Keratinocyte (primary cell): ENCODE measurements around the gene GRK5. TPM values are rescaled to one million over a fixed set of nuclear protein-coding genes. Genes with fewer than 3 reads are reported as not detected.

Source experiments
- DNase-seq: peaks from one replicate; pipeline ENCODE4 v3.0.0-alpha.2; 2011; ENCODE audit warnings: low read depth, missing footprints, low spot score
- FAIRE-seq: peaks from 2 replicates; lab custom pipeline; 2011; peaks lifted over from hg19 to GRCh38; lab: Jason Lieb, UNC
- H2AFZ ChIP-seq: 2 replicates; pipeline ENCODE4 v1.6.0; 2012; ENCODE audit warnings: low read length, control low read depth, inconsistent platforms; ENCODE audit not compliant: control insufficient read depth
- H3K27ac ChIP-seq: 2 replicates; pipeline ENCODE4 v1.5.1; 2011; ENCODE audit warnings: low read length; ENCODE audit not compliant: control insufficient read depth, insufficient read depth
- H3K27me3 ChIP-seq: 3 replicates; pipeline ENCODE4 v1.6.0; 2011; ENCODE audit warnings: low read length; ENCODE audit not compliant: control insufficient read depth, insufficient read depth; ENCODE audit errors: extremely low read depth
- H3K36me3 ChIP-seq, 2 experiments: 2 replicates in 1 of 2; 3 replicates in 1 of 2; pipeline ENCODE4 v1.5.1; 2011; ENCODE audit warnings: low read length in 2 of 2, mild to moderate bottlenecking in 1 of 2; ENCODE audit not compliant: control insufficient read depth in 2 of 2, insufficient read depth in 2 of 2; ENCODE audit errors: extremely low read depth in 1 of 2
- H3K4me1 ChIP-seq: 3 replicates; pipeline ENCODE4 v1.5.1; 2011; ENCODE audit warnings: low read length; ENCODE audit not compliant: control insufficient read depth, insufficient read depth; ENCODE audit errors: extremely low read depth
- H3K4me2 ChIP-seq: 3 replicates; pipeline ENCODE4 v1.6.0; 2011; ENCODE audit warnings: low read depth, low read length; ENCODE audit not compliant: control insufficient read depth, insufficient read depth; ENCODE audit errors: extremely low read depth
- H3K4me3 ChIP-seq, 3 experiments: fragments of 200-600 bp in 1 of 3; sonication (generic) in 1 of 3; 2 replicates in 2 of 3; 3 replicates in 1 of 3; pipeline ENCODE4 v1.5.1; 2011 to 2016; ENCODE audit warnings: low read length in 3 of 3, mild to moderate bottlenecking in 3 of 3, control low read depth in 2 of 3, inconsistent platforms in 1 of 3, low read depth in 1 of 3, mixed read lengths in 1 of 3, mixed run types in 1 of 3, moderate library complexity in 1 of 3; ENCODE audit not compliant: control insufficient read depth in 2 of 3, insufficient read depth in 2 of 3; ENCODE audit errors: extremely low read depth in 1 of 3
- H3K79me2 ChIP-seq: 2 replicates; pipeline ENCODE4 v1.6.0; 2012; ENCODE audit warnings: low read length; ENCODE audit not compliant: control insufficient read depth, insufficient read depth
- H3K9ac ChIP-seq: 3 replicates; pipeline ENCODE4 v1.6.0; 2011; ENCODE audit warnings: low read length; ENCODE audit not compliant: control insufficient read depth, insufficient read depth; ENCODE audit errors: extremely low read depth
- H3K9me1 ChIP-seq: 3 replicates; pipeline ENCODE4 v1.6.0; 2011; ENCODE audit warnings: low read length; ENCODE audit not compliant: control insufficient read depth, insufficient read depth; ENCODE audit errors: extremely low read depth
- H3K9me3 ChIP-seq: 2 replicates; pipeline ENCODE4 v1.5.1; 2012; ENCODE audit warnings: low read depth, low read length; ENCODE audit not compliant: control insufficient read depth
- H4K20me1 ChIP-seq: 3 replicates; pipeline ENCODE4 v1.6.0; 2011; ENCODE audit warnings: low read length; ENCODE audit not compliant: control insufficient read depth, insufficient read depth; ENCODE audit errors: extremely low read depth
- CTCF ChIP-seq, 3 experiments: IDR thresholded peaks in 1 of 3; conservative IDR thresholded peaks in 1 of 3; optimal IDR thresholded peaks in 1 of 3; 2 replicates in 2 of 3; 3 replicates in 1 of 3; pipeline versions ENCODE3 to v1.5.1; 2011; ENCODE audit warnings: low read length in 3 of 3, mild to moderate bottlenecking in 3 of 3, moderate library complexity in 2 of 3, control low read depth in 1 of 3, inconsistent platforms in 1 of 3; ENCODE audit not compliant: insufficient read depth in 2 of 3; ENCODE audit errors: extremely low read depth in 1 of 3
- EZH2 ChIP-seq: IDR thresholded peaks from one replicate; pipeline ENCODE4 v1.6.1; 2012; ENCODE audit warnings: inconsistent platforms, mild to moderate bottlenecking, low read length, moderate library complexity
- dilution Hi-C: fragments of 300-500 bp; cut with MboI; formaldehyde crosslinking; loops from one replicate; pipeline ENCODE4 v1.7.0; 2020; ENCODE audit warnings: low sequenced_read_pairs; ENCODE audit not compliant: extremely low pct_ligation_motif_present
- polyA plus RNA-seq, 5 experiments: library from polyadenylated mRNA; depleted of rRNA in 3 of 5; stranded (reverse) in 3 of 5; stranded (forward) in 1 of 5; unstranded in 1 of 5; fragments of >200 nt; gene quantifications; 1 replicate in 1 of 5; 2 replicates in 3 of 5; 3 replicates in 1 of 5; pipeline versions ENCODE4 v1.2.1 to v1.2.3, GENCODE V29; 2011 to 2012; ENCODE audit warnings: missing spikeins in 2 of 5, low read depth in 1 of 5, low replicate concordance in 1 of 5

GRK5 gene
- polyA plus RNA-seq, 1 donor (not counting 4 experiments of a cell fraction or from before 2014, with no cell fraction given): 7.6 TPM

GRCh38 chr10:119454316-119454715, 246.9 kb downstream of the GRK5 start:
- Histone ChIP-seq H3K9me1 (no peaks in the 10 kb centered on the region), H3K9ac (no peak overlapping the region), H4K20me1 (no peaks in the 10 kb centered on the region), H3K9me3 (no peaks in the 10 kb centered on the region), H3K4me2 (no peak overlapping the region), H3K27ac (no peak overlapping the region), H3K27me3 (no peaks in the 10 kb centered on the region), H3K4me3 (no peak overlapping the region), H3K36me3 (no peaks in the 10 kb centered on the region), H3K79me2 (no peaks in the 10 kb centered on the region), H2AFZ (no peak overlapping the region), H3K4me1 (peaks cover 4% of the 10 kb centered on the region)
- TF ChIP-seq CTCF (optimal IDR thresholded peaks at IDR 0.05 in 1 of 3, IDR thresholded peaks at IDR 0.05 in 1 of 3, conservative IDR thresholded peaks at IDR 0.05 in 1 of 3; ENCODE audit: extremely low read depth in 1 of 3, insufficient read depth in 2 of 3, low read length in 3 of 3): no peak
- DNase-seq (no peak), FAIRE-seq (no peak)
- dilution Hi-C loops: no loop called here

- H3K9ac ChIP-seq: no peak overlapping the region
- TF ChIP-seq EZH2: no peak
- TF ChIP-seq CTCF (optimal IDR thresholded peaks at IDR 0.05 in 1 of 3, IDR thresholded peaks at IDR 0.05 in 1 of 3, conservative IDR thresholded peaks at IDR 0.05 in 1 of 3; ENCODE audit: extremely low read depth in 1 of 3, insufficient read depth in 2 of 3, low read length in 3 of 3): no peak
- no peaks in the 10 kb centered on the region for H3K36me3 ChIP-seq
- H3K9me3 ChIP-seq: no peaks in the 10 kb centered on the region
- H3K9me1 ChIP-seq: no peaks in the 10 kb centered on the region
- no peak overlapping the region for H2AFZ ChIP-seq
- dilution Hi-C loops: no loop called here
- no peak overlapping the region for H3K27ac ChIP-seq
- FAIRE-seq (no peak), DNase-seq (no peak)
- no peaks in the 10 kb centered on the region for H3K79me2 ChIP-seq
- H3K4me1 ChIP-seq: peaks cover 4% of the 10 kb centered on the region
- no peaks in the 10 kb centered on the region for H3K27me3 ChIP-seq
- H3K4me2 ChIP-seq: no peak overlapping the region
- H3K4me3 ChIP-seq: no peak overlapping the region
- no peaks in the 10 kb centered on the region for H4K20me1 ChIP-seq
These were observed 247.6 kb downstream of the GRK5 start for GRCh38 chr10:119454990-119455389.
